ENCODE results near the gene LRRC8E.

LRRC8E gene

DNA sequence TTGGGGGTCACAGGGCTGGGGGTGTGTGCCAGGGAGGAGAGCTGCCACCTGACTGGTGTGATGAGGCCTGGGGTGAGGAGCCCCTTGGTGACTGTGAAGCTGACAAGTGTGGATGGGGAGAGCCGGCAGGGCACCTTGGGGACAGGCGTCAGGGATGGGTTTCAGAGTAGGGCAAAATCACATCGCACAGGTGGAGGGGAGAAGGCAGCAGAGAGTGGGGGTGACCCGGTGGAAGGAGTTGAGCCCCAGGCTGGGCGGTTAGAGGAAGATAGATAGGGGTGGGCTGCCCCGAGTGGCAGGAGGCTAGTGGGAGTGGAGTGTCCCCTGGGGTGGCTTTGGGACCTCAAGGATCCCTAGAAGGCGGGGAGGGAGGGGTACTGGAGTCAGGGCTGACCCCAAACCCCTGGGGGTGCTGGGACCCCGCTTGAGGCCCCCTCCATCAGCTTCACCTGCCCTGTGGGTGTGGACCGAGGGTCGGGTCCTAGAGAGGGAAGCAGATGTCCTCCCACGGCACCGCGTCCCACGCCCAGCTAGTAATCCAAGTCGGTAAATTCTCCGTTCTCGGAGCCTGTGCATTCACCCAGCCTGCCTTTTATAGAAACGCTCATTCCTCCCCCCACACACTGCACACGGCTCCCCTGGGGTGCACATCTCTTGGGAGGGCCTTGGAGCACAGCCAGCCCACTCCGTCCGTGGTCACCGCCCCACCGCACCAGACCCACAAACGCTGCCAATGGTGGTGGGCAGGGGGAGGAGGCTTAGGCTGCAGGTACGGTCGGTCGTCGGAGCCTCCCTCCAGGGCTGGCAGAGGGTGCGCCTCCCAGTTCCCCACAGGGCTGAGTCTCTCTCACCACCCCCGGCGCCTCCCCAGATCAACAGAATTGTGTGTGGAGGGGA, 35.2 kb downstream of the LRRC8E start:
- Histone ChIP-seq H3K79me2 (ENCODE audit: insufficient read depth, low read length) (no peaks in the 10 kb centered on the region), H3K9ac (ENCODE audit: low read depth, low read length, poor library complexity, severe bottlenecking) (no peak overlapping the region), H3K4me2 (ENCODE audit: low read depth, low read length, poor library complexity, severe bottlenecking) (no peak overlapping the region)

DNA sequence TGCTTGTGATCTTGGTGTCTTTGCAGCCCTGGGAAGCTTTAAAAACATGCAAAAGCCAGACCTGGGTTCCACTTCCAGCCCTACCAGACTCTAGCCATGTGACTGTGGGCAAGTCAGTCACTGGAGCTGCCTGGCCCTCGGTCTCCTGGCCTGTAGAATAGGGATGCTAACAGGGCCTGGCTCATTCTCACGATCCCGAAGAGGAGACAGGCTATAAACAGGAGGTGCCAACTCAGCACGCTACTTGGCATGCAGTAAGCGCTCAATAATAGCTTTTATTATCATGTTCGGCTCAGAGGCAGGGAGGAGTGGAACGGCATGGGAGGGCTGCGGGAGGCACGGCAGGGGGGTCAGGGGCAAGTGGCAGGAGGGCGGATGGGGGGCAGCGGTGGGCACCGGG, 35.9 kb downstream of the LRRC8E start:
- Histone ChIP-seq H2AFZ (ENCODE audit: low read length) (no peak overlapping the region), H3K4me2 (ENCODE audit: low read depth, low read length, poor library complexity, severe bottlenecking) (no peak overlapping the region), H3K9me2 (replicated peaks; ENCODE audit: low read depth, low read length) (no peaks in the 10 kb centered on the region), H4K20me1 (ENCODE audit: insufficient read depth, low read length, poor library complexity, severe bottlenecking) (peaks cover 8% of the 10 kb centered on the region), H3F3A (ENCODE audit: low read depth) (no peaks in the 10 kb centered on the region), H3K36me3 (ENCODE audit: insufficient read depth, low read length) (no peaks in the 10 kb centered on the region), H3K4me3 (ENCODE audit: low read length, poor library complexity, severe bottlenecking) (no peak overlapping the region), H3K27me3 (ENCODE audit: insufficient read depth, low read length, poor library complexity, severe bottlenecking) (no peaks in the 10 kb centered on the region), H3K4me1 (ENCODE audit: insufficient read depth, low read length, poor library complexity, severe bottlenecking) (peaks cover 15% of the 10 kb centered on the region), H3K9me3 (ENCODE audit: insufficient read depth, low read depth, low read length) (no peaks in the 10 kb centered on the region), H3K9ac (ENCODE audit: low read depth, low read length, poor library complexity, severe bottlenecking) (no peak overlapping the region), H3K79me2 (ENCODE audit: insufficient read depth, low read length) (no peaks in the 10 kb centered on the region)
- no peak for TF ChIP-seq EZH2phosphoT487 (IDR thresholded peaks at IDR 0.05; ENCODE audit: borderline replicate concordance)
- TF ChIP-seq, protein P1, sequence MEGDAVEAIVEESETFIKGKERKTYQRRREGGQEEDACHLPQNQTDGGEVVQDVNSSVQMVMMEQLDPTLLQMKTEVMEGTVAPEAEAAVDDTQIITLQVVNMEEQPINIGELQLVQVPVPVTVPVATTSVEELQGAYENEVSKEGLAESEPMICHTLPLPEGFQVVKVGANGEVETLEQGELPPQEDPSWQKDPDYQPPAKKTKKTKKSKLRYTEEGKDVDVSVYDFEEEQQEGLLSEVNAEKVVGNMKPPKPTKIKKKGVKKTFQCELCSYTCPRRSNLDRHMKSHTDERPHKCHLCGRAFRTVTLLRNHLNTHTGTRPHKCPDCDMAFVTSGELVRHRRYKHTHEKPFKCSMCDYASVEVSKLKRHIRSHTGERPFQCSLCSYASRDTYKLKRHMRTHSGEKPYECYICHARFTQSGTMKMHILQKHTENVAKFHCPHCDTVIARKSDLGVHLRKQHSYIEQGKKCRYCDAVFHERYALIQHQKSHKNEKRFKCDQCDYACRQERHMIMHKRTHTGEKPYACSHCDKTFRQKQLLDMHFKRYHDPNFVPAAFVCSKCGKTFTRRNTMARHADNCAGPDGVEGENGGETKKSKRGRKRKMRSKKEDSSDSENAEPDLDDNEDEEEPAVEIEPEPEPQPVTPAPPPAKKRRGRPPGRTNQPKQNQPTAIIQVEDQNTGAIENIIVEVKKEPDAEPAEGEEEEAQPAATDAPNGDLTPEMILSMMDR (conservative IDR thresholded peaks at IDR 0.05; ENCODE audit: low read length): no peak

More for the DNA sequence above, 35.2 kb downstream of the LRRC8E start:
- Histone ChIP-seq H4K20me1 (ENCODE audit: insufficient read depth, low read length, poor library complexity, severe bottlenecking) (peaks cover 8% of the 10 kb centered on the region), H3K36me3 (ENCODE audit: insufficient read depth, low read length) (no peaks in the 10 kb centered on the region), H2AFZ (ENCODE audit: low read length) (no peak overlapping the region), H3K9me3 (ENCODE audit: insufficient read depth, low read depth, low read length) (no peaks in the 10 kb centered on the region), H3F3A (ENCODE audit: low read depth) (no peaks in the 10 kb centered on the region), H3K4me3 (ENCODE audit: low read length, poor library complexity, severe bottlenecking) (no peak overlapping the region), H3K4me1 (ENCODE audit: insufficient read depth, low read length, poor library complexity, severe bottlenecking) (peaks cover 15% of the 10 kb centered on the region), H3K27me3 (ENCODE audit: insufficient read depth, low read length, poor library complexity, severe bottlenecking) (no peaks in the 10 kb centered on the region), H3K9me2 (replicated peaks; ENCODE audit: low read depth, low read length) (no peaks in the 10 kb centered on the region)
- no peak for TF ChIP-seq EZH2phosphoT487 (IDR thresholded peaks at IDR 0.05; ENCODE audit: borderline replicate concordance)
- TF ChIP-seq, protein P1 (conservative IDR thresholded peaks at IDR 0.05; ENCODE audit: low read length): no peak

DNA sequence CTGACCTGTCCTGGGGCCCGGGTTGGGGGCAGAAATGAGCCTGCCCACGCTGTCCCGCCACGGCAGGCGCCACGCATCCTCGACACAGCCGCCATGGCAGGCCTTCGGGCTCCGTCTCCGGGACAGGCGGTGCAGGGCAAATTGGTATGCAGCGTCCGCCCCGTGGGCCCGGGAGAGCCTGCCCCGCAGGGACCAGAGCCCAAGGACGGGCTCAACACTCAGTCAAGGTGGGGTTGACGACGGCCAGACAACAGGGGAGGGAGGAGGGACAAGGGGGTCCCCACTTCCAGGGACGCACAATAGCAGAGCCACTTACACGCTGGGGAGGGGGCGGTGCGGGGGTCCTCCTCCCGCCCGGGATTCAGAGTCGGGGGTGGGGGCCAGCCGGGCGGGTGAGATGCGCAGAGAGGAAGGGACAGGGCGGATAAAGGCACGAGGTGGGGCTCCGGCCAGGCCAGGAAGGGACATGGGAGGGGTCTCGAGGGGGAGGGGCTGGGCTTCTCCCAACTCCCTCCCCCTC, 36.4 kb downstream of the LRRC8E start:
- Histone ChIP-seq H3K36me3 (ENCODE audit: insufficient read depth, low read length) (no peaks in the 10 kb centered on the region), H3K4me2 (ENCODE audit: low read depth, low read length, poor library complexity, severe bottlenecking) (peak overlapping the region; percentile 72), H3K9me3 (ENCODE audit: insufficient read depth, low read depth, low read length) (no peaks in the 10 kb centered on the region), H3K27me3 (ENCODE audit: insufficient read depth, low read length, poor library complexity, severe bottlenecking) (no peaks in the 10 kb centered on the region), H3K4me3 (ENCODE audit: low read length, poor library complexity, severe bottlenecking) (peak overlapping the region; percentile 69), H3K9me2 (replicated peaks; ENCODE audit: low read depth, low read length) (no peaks in the 10 kb centered on the region), H3K9ac (ENCODE audit: low read depth, low read length, poor library complexity, severe bottlenecking) (no peak overlapping the region), H3K4me1 (ENCODE audit: insufficient read depth, low read length, poor library complexity, severe bottlenecking) (peaks cover 13% of the 10 kb centered on the region), H2AFZ (ENCODE audit: low read length) (no peak overlapping the region), H3K79me2 (ENCODE audit: insufficient read depth, low read length) (no peaks in the 10 kb centered on the region), H3F3A (ENCODE audit: low read depth) (no peaks in the 10 kb centered on the region), H4K20me1 (ENCODE audit: insufficient read depth, low read length, poor library complexity, severe bottlenecking) (peaks cover 8% of the 10 kb centered on the region)
- TF ChIP-seq, protein P1 (conservative IDR thresholded peaks at IDR 0.05; ENCODE audit: low read length): no peak
- no peak for TF ChIP-seq EZH2phosphoT487 (IDR thresholded peaks at IDR 0.05; ENCODE audit: borderline replicate concordance)
